ENCODE results near the gene SHMT1. TPM values are rescaled to one million over a fixed set of nuclear protein-coding genes. Genes with fewer than 3 reads are reported as not detected.

Gene SHMT1
- total RNA-seq, 1 donor from 2014 or later, result 67.1 TPM

DNA sequence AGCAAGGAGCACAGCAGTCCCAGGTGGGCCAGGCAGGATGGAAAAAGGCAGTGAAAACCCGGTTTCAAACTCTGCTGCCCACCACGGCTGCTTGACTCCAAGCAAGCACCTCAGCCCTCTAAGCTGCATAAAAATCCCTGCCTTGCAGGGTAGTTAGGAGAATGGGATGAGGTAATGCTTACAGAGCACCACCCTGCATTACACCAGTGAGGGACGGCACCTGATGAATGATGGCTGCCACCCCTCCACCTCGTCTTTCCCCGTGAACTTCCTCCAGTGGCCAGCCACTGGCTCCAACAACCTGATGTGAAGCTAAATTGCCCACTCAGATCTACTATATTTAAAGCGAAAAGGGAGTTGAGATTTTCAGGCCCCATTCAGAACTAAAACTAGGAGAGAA is 81.6 kb downstream of the SHMT1 start:
- no peak for ATAC-seq

DNA sequence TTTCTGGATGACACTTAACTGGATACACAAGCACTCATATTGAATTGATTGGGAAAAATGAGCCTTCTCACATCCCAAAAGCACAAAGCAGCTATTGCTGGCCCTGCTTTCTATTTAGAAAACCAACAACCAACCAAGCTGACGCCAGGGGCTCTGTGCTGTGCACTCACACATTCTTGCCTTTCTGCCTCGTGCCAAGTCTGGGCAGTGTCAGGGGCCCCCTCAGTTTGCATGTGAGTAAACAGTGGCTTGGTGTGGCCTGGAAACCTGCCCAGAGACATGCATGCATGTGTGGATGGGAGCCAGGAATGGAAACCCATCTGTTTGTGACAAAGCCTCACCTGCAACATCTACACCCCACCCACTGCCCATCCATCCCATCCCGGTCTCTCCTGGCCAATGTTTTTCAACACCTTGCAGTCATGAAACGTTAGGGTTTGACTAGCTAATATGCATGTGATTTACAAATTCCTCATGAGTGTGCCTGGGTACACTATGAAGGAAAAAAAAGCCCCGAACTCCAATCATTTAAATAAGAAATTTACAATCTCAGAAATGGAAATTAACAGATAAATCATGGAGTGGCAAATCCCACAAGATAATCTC is 82.5 kb downstream of the SHMT1 start:
- no peak for ATAC-seq

GRCh38 chr17:18280249-18280648 is 83.1 kb downstream of the SHMT1 start:
- ATAC-seq, result peak; percentile 35

GRCh38 chr17:18278867-18279266 is 84.5 kb downstream of the SHMT1 start:
- ATAC-seq, result no peak

Other genes with a start within 250 kb of the SHMT1 start
- gene ALKBH5, start 179.7 kb downstream of the SHMT1 start, total RNA-seq, result 45.3 TPM
- 17.6 TPM for gene LLGL1, start 137.9 kb downstream of the SHMT1 start, total RNA-seq
- 210 TPM for gene FLII, start 104.8 kb downstream of the SHMT1 start, total RNA-seq
- gene MIEF2, start 102.9 kb downstream of the SHMT1 start, total RNA-seq, result 6.3 TPM
- gene TOP3A, start 48.6 kb downstream of the SHMT1 start, total RNA-seq, result 23.8 TPM
- 8.6 TPM for gene SMCR8, start 48.3 kb downstream of the SHMT1 start, total RNA-seq
- gene EVPLL, start 14.2 kb upstream of the SHMT1 start, total RNA-seq, result 5.3 TPM
- 15.7 TPM for gene LGALS9C, start 113.2 kb upstream of the SHMT1 start, total RNA-seq